DOHH2 (cell line): Measurements from ENCODE around the gene MRM2.

Experiments used
- CTCF ChIP-seq: fragments of 200-600 bp; sonication (generic); IDR thresholded peaks from one replicate; pipeline ENCODE4 v1.5.1; 2014; ENCODE audit warnings: antibody characterized with exemption, mild to moderate bottlenecking, low read depth, low read length; ENCODE audit not compliant: poor library complexity, severe bottlenecking
- EZH2phosphoT487 ChIP-seq: fragments of 200-600 bp; sonication (generic); IDR thresholded peaks from 2 replicates; pipeline ENCODE4 v1.6.1; 2017; ENCODE audit warnings: borderline replicate concordance, mild to moderate bottlenecking, antibody characterized with exemption, low read length, moderate library complexity, mixed read lengths

- TF ChIP-seq CTCF (no peak), EZH2phosphoT487 (no peak)
These were observed 38.2 kb downstream of the MRM2 start for GRCh38 chr7:2203766-2204300.
